Stomach smooth muscle (tissue), 2 donors: ENCODE measurements around the gene CNTNAP5.
"Not testable (repeated sequence)": the region's sequence is repeated elsewhere in the genome, so short reads cannot be mapped to it uniquely, and the experiment has no call there.

Experiments used
- H3K27ac ChIP-seq: one replicate; pipeline ENCODE4 v1.7.0; 2013; ENCODE audit warnings: mild to moderate bottlenecking, low read length, inconsistent platforms
- H3K27me3 ChIP-seq, 2 donors: one replicate each; pipeline ENCODE4 v1.7.0; 2013; ENCODE audit warnings: low read length in 2 of 2; ENCODE audit not compliant: insufficient read depth in 2 of 2, control insufficient read depth in 1 of 2
- H3K36me3 ChIP-seq, 2 donors: one replicate each; pipeline ENCODE4 v1.7.0; 2013; ENCODE audit warnings: low read length in 2 of 2; ENCODE audit not compliant: control insufficient read depth in 2 of 2, insufficient read depth in 2 of 2
- H3K4me1 ChIP-seq: one replicate; pipeline ENCODE4 v1.7.0; 2013; ENCODE audit warnings: low read length; ENCODE audit not compliant: control insufficient read depth, insufficient read depth
- H3K4me3 ChIP-seq, 2 donors: one replicate each; pipeline ENCODE4 v1.7.0; 2013; ENCODE audit warnings: low read length in 2 of 2
- H3K9ac ChIP-seq, 2 donors: one replicate each; pipeline ENCODE4 v1.7.0; 2013; ENCODE audit warnings: low read length in 2 of 2, mild to moderate bottlenecking in 1 of 2
- H3K9me3 ChIP-seq, 2 donors: one replicate each; pipeline ENCODE4 v1.7.0; 2013; ENCODE audit warnings: low read length in 2 of 2; ENCODE audit not compliant: control insufficient read depth in 2 of 2
- donor health status: healthy.
- donor health status: Pancreatic carcinoma.

The CNTNAP5 gene

DNA sequence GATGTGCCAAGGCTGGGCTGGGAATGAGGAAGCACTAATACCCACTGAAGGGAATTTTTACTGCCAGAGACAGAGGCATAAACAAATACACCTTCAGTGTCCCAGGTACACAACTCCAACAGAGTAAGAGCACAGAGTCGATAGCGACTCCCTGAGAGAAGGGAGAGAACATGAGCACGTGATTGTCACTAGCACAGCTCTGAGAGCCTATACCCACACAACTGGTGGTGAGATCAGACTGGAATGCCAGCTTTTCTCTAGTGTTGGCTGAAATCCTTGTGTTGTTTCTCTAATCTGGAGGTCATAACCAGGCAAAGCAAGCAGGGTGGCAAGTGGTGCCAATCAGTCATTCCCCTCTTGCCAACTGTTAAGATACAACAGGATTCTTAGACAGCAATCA is 377.2 kb downstream of the CNTNAP5 start:
- H3K4me1 ChIP-seq, result no peaks in the 10 kb centered on the region
- no peaks in the 10 kb centered on the region for H3K27me3 ChIP-seq
- no peak overlapping the region for H3K9ac ChIP-seq
- H3K9me3 ChIP-seq, result no peaks in the 10 kb centered on the region
- H3K36me3 ChIP-seq, result no peaks in the 10 kb centered on the region
- H3K27ac ChIP-seq, result no peak overlapping the region
- no peak overlapping the region for H3K4me3 ChIP-seq

DNA sequence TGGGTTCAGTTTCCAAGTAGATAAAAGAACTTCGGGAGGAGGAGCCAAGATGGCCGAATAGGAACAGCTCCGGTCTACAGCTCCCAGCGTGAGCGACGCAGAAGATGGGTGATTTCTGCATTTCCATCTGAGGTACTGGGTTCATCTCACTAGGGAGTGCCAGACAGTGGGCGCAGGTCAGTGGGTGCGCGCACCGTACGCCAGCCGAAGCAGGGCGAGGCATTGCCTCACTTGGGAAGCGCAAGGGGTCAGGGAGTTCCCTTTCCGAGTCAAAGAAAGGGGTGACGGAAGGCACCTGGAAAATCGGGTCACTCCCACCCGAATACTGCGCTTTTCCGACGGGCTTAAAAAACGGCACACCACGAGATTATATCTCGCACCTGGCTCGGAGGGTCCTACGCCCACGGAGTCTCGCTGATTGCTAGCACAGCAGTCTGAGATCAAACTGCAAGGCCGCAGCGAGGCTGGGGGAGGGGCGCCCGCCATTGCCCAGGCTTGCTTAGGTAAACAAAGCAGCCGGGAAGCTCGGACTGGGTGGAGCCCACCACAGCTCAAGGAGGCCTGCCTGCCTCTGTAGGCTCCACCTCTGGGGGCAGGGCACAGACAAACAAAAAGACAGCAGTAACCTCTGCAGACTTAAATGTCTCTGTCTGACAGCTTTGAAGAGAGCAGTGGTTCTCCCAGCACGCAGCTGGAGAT is 382.9 kb downstream of the CNTNAP5 start:
- H3K9me3 ChIP-seq, H3K27ac ChIP-seq, H3K36me3 ChIP-seq, H3K4me3 ChIP-seq, H3K4me1 ChIP-seq, H3K9ac ChIP-seq, H3K27me3 ChIP-seq: not testable (repeated sequence)

DNA sequence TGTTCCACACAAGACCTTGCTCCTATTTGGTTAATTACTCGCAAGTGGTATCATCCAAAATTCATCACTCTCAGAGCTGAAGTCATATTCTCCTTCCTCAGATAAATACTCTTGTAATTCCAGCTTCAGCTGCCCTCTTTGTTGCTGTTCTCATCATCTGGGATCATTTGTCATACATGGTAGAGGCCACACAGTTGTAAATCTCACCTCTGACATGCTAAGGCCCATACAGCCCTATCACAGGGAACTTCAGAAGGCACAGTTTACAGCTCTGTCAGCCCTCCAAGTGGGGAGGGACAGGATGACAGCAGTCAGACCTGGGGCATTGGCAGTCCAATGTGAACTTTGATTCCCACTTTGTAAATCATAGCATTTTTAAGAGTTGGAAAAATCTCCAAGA is 399.0 kb downstream of the CNTNAP5 start:
- Histone ChIP-seq H3K27ac (no peak overlapping the region), H3K4me3 (no peak overlapping the region)

DNA sequence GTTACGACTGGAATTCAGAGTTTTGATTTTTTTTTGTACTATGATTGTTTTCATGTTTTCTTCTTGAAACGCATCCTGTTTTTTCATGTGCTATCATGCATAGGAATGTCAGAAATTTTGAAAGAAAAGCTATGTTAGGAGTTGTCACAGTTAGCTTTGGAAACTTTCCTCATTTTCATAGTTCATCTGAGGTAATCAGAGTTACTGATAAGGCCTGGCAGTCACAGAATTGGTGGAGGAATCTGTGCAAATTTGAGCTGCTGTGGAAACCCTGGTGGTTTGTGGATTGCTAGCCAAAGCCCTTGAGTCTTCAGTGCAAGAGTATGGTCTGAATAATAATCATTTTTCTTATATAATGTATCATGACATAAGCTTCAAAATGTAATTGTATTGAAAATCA is 401.0 kb downstream of the CNTNAP5 start:
- no peak overlapping the region for H3K27ac ChIP-seq
- H3K9ac ChIP-seq, result no peak overlapping the region
- no peaks in the 10 kb centered on the region for H3K27me3 ChIP-seq
- H3K36me3 ChIP-seq, result no peaks in the 10 kb centered on the region
- no peaks in the 10 kb centered on the region for H3K4me1 ChIP-seq
- no peaks in the 10 kb centered on the region for H3K9me3 ChIP-seq
- H3K4me3 ChIP-seq, result no peak overlapping the region

More for the DNA sequence above, 399.0 kb downstream of the CNTNAP5 start:
- H3K4me1 ChIP-seq, result no peaks in the 10 kb centered on the region
- no peaks in the 10 kb centered on the region for H3K9me3 ChIP-seq
- H3K27me3 ChIP-seq, result no peaks in the 10 kb centered on the region
- H3K9ac ChIP-seq, result no peak overlapping the region
- H3K36me3 ChIP-seq, result no peaks in the 10 kb centered on the region

DNA sequence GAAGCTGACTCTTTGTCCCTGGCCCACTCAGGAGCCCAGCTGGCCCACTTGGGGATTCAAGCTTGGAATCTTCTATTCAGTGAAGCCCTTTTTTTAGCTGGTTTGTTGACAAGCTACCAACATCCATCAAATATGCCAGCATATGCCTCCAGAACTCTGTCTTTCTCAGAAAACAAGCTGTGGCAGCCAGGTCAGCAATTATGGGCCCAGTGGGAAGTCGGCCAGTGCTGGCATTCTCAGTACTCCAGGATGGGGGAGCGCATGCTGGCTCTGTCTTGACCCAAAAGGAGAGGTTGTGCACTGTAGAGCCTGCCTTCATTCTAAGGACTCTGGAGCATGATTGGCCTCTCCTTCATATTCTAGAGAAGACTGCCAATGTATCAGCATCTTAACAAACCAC is 401.5 kb downstream of the CNTNAP5 start:
- no peaks in the 10 kb centered on the region for H3K36me3 ChIP-seq
- no peak overlapping the region for H3K9ac ChIP-seq

DNA sequence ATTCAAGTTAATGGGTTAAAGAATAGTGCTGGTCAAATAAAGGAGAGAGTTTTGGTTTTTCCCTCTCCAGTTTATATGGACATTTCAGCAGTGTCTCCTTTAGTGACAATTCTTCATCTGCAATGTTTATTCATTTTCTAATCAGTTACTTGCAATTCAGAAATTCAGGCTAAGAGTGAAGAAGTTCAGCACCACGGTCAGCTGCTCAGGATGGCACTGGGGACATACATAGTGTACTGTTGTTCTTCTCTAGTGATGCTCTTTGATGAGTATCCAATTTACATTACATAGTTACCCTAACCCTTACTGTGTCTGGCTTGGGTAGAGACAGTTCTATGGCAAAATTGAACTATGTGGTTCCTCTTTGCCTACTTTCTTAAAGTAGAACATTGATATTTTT is 412.7 kb downstream of the CNTNAP5 start:
- no peak overlapping the region for H3K9ac ChIP-seq
- H3K4me1 ChIP-seq, result no peaks in the 10 kb centered on the region
- no peak overlapping the region for H3K27ac ChIP-seq
- no peak overlapping the region for H3K4me3 ChIP-seq
- no peaks in the 10 kb centered on the region for H3K36me3 ChIP-seq
- H3K27me3 ChIP-seq, result no peaks in the 10 kb centered on the region
- no peaks in the 10 kb centered on the region for H3K9me3 ChIP-seq

More for the DNA sequence above, 401.5 kb downstream of the CNTNAP5 start:
- no peaks in the 10 kb centered on the region for H3K9me3 ChIP-seq
- H3K4me3 ChIP-seq, result no peak overlapping the region
- no peak overlapping the region for H3K27ac ChIP-seq
- H3K4me1 ChIP-seq, result no peaks in the 10 kb centered on the region
- H3K27me3 ChIP-seq, result no peaks in the 10 kb centered on the region

DNA sequence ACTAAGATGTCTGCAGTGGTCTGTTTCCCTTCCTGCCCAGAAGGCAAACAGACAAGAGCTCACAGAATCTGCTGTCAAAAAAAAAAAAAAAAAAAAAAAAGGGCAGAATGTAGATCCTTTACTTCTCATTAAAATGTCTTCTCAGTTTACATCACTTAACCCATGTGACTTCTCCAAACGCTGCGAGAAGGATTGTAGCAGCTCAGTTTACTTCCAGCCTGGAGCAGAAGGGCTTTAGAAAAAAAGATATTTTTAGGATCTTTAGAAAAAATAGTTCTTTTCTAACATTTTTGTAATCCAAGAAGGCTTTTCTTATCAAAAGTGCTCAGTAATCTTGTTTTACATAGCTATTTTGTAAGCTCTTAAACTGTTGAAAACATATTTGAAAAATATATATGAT is 425.4 kb downstream of the CNTNAP5 start:
- H3K27ac ChIP-seq, result no peak overlapping the region
- no peaks in the 10 kb centered on the region for H3K4me1 ChIP-seq
- H3K36me3 ChIP-seq, result no peaks in the 10 kb centered on the region
- H3K27me3 ChIP-seq, result no peaks in the 10 kb centered on the region
- H3K4me3 ChIP-seq, result no peak overlapping the region
- H3K9me3 ChIP-seq, result no peaks in the 10 kb centered on the region
- H3K9ac ChIP-seq, result no peak overlapping the region

DNA sequence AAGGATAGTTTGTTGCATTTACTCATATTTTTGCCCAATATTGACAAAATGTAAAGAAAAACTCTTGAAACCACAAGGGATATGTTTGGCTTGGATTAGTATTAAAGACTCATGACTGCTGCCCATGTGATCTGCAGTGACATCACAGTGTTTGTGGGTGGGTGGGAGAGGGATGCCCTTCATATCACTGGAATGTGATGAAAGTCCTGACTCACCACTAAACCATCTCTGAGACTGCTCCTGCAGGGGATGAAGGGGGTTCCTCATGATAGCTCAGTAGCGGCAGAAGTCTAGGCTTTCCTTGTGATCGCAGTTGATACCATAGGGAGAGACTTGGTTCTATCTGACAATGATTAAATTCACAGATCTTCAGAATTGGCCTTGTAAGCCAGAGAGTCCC is 451.2 kb downstream of the CNTNAP5 start:
- Histone ChIP-seq H3K27ac (no peak overlapping the region), H3K4me1 (no peaks in the 10 kb centered on the region), H3K27me3 (no peaks in the 10 kb centered on the region), H3K4me3 (no peak overlapping the region), H3K9ac (no peak overlapping the region), H3K9me3 (no peaks in the 10 kb centered on the region), H3K36me3 (no peaks in the 10 kb centered on the region)

DNA sequence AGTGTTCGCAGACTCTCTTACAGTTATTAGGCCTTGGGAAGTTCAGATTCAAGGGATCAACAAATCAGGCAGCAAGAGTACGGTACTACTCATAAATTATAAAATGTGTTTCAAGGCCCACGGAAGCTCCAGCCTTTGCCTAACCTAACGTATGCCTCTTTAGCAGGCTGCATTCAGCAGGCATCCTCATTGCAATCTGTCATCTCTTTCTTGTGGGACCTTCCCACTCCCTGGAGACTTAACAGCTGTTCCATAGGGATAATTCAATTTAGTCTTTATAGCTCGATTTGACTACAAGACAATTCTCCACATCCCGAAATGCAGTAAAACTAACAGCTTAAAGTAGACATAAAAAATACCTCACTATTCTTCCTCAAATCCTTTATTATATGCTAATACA is 453.7 kb downstream of the CNTNAP5 start:
- Histone ChIP-seq H3K27ac (no peak overlapping the region), H3K36me3 (no peaks in the 10 kb centered on the region), H3K4me3 (no peak overlapping the region), H3K9me3 (no peaks in the 10 kb centered on the region), H3K4me1 (no peaks in the 10 kb centered on the region), H3K9ac (no peak overlapping the region), H3K27me3 (no peaks in the 10 kb centered on the region)

DNA sequence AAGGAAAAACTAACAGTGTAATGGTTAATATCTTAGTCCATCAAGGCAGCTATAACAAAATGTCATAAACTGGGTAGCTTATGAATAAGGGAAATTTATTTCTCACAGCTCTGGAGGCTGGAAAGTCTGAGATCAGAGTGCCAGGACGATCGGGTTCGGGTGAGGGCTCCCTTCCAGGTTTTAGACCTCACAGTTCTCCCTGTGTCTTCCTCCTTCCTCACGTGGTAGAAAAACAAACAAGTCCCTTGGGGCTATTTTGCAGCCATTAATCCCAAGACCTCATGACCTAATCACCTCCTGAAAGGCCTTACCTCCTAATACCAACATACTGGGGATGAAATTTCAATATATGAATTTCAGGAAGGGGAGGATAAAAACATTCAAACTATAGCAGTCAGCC is 455.9 kb downstream of the CNTNAP5 start:
- Histone ChIP-seq H3K4me3 (no peak overlapping the region), H3K36me3 (no peaks in the 10 kb centered on the region), H3K4me1 (no peaks in the 10 kb centered on the region), H3K27me3 (no peaks in the 10 kb centered on the region), H3K9me3 (peaks cover 0 to under 1% of the 10 kb centered on the region in 2 donors), H3K27ac (no peak overlapping the region), H3K9ac (no peak overlapping the region)

DNA sequence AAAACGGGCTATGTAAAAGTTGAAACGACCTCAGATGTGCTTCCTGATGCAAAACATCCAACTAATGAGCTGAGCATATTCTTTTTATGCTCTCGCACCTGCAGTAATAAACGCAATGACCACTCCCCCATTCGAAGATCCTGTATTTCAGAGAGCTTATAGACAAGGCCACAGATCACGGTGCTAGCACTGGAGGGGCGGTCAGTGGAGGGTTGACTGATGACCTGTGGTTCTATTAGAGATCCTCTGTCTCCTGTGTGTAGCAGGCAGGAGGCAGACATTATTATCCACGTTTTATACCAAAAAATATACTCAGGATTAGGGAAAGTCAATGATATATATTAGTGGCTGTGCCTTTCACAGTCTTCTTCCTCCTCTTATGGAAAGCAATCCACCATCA is 457.0 kb downstream of the CNTNAP5 start:
- no peak overlapping the region for H3K4me3 ChIP-seq
- no peaks in the 10 kb centered on the region for H3K4me1 ChIP-seq
- no peaks in the 10 kb centered on the region for H3K36me3 ChIP-seq
- H3K27ac ChIP-seq, result no peak overlapping the region
- H3K9ac ChIP-seq, result no peak overlapping the region
- H3K9me3 ChIP-seq, result peaks cover 0 to 3% of the 10 kb centered on the region in 2 donors
- no peaks in the 10 kb centered on the region for H3K27me3 ChIP-seq
